ENCODE measurements around the gene RPL19. TPM values are rescaled to one million over a fixed set of nuclear protein-coding genes. Genes with fewer than 3 reads are reported as not detected.

Gene RPL19
- total RNA-seq, 4 donors from 2014 or later = 1,760 to 2,905 (median 2,361) TPM

GRCh38 chr17:39195568-39196160 is 4.4 kb upstream of the RPL19 start:
- peak overlapping the region in 3 of 4 donors; percentile 80 to 93 (median 89) for H3K4me3 ChIP-seq
- WGBS = 55% methylated on average over 8 of the region's 8 CpGs
- H3K4me1 ChIP-seq = peaks cover 34 to 65% (median 55%) of the 10 kb centered on the region in 4 donors
- H3K27ac ChIP-seq (replicated peaks in 1 of 4) = peak overlapping the region; percentile 60 to 95 (median 90)
- intact Hi-C loops (cut with DNase I) = no loop called here
- peaks cover 0 to 36% (median 27%) of the 10 kb centered on the region in 4 donors for H3K36me3 ChIP-seq
- TF ChIP-seq POLR2A (IDR thresholded peaks at IDR 0.05; ENCODE audit: low read depth) = no peak
- TF ChIP-seq CTCF (IDR thresholded peaks at IDR 0.05) = no peak
- TF ChIP-seq POLR2AphosphoS5 (IDR thresholded peaks at IDR 0.05) = no peak
- TF ChIP-seq EP300 (IDR thresholded peaks at IDR 0.05) = no peak
- no peaks in the 10 kb centered on the region for H3K27me3 ChIP-seq
- DNase-seq (ENCODE audit: extremely low spot score) = no peak
- no peaks in the 10 kb centered on the region for H3K9me3 ChIP-seq

GRCh38 chr17:39196241-39196807 is 3.8 kb upstream of the RPL19 start:
- no peak for DNase-seq (ENCODE audit: extremely low spot score)
- Histone ChIP-seq H3K27me3 (no peaks in the 10 kb centered on the region), H3K27ac (replicated peaks in 1 of 4) (peak overlapping the region; percentile 86 to 97 (median 94)), H3K36me3 (peaks cover 2 to 32% (median 23%) of the 10 kb centered on the region in 4 donors), H3K9me3 (no peaks in the 10 kb centered on the region), H3K4me3 (peak overlapping the region; percentile 80 to 93 (median 84)), H3K4me1 (peaks cover 39 to 72% (median 62%) of the 10 kb centered on the region in 4 donors)
- intact Hi-C loops (cut with DNase I) = no loop called here
- TF ChIP-seq POLR2A (IDR thresholded peaks at IDR 0.05; ENCODE audit: low read depth) (peak; percentile 17), POLR2AphosphoS5 (IDR thresholded peaks at IDR 0.05) (no peak)
- 40% methylated on average over 6 of the region's 8 CpGs for WGBS

DNA sequence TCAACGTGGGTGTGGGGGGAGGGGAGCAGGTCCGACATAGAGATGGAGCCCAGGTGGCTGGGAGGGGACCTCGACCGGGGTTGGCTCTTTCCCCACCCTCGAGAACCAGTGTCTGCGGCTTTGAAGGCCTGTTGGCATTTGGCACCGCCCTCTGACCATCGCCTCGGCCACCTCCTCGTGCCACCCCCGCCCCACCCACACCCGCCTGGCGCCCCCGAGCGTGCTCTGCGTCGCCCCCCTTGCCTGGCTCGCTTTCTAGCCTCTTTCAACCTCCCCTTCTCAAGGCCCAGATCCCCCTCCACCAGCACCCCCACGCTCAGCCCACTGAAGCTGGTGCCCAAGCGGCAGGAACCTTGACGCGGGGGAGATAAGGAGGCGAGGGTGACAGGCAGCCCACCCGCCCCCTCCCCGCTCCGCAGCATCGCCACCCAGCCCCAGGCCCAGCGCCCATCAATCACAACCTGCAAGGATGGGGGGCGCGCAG is 3.2 kb upstream of the RPL19 start:
- Histone ChIP-seq H3K4me1 (peaks cover 45 to 77% (median 67%) of the 10 kb centered on the region in 4 donors), H3K4me3 (peak overlapping the region; percentile 80 to 93 (median 84)), H3K36me3 (peaks cover 7 to 32% (median 23%) of the 10 kb centered on the region in 4 donors), H3K9me3 (no peaks in the 10 kb centered on the region), H3K27ac (replicated peaks in 1 of 4) (peak overlapping the region; percentile 86 to 97 (median 94)), H3K27me3 (no peaks in the 10 kb centered on the region)
- TF ChIP-seq CTCF (IDR thresholded peaks at IDR 0.05) (no peak), EP300 (IDR thresholded peaks at IDR 0.05) (no peak)
- DNase-seq (ENCODE audit: extremely low spot score) = no peak
- intact Hi-C loops (cut with DNase I) = no loop called here
- WGBS = 0% methylated on average over 14 of the region's 30 CpGs

DNA sequence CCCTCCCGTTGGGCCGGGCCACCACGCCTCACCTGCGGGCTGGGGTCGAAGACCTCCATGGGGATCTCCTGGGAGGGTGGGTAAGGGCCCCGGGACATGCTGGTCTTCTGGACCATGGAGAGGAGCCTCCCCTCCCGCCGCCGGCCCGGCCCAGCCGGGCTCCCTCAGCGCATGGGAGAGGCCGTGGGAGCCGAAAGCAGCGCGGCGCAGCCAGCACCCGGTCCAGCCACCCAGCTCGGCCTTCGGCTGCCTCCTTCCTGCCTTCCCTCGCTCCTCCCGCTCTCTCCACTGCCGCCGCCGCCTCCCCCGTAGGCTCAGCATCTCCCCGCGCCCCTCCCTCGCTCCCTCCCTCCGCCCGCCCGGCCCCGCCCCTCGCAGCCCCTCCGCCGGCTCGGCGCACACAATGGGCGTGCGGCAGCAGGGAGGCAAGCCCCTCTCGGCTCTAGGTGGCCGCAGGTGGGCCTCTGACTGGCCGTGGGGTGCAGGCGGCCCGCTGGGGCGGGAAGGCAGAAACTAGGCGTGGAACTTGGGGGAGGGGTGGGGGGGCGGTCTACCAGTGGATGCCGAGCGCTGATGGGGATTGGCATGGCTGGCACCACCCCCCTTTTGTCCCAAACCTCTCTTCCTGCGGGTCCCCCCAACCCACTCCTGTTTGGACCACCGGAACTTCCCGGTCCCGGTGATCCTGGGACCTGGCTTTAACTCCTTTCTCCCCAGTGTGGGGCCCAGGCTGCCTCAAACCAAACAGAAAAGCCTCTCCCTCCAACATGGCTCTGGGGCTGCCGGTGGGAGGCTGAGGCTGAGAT is 2.5 kb upstream of the RPL19 start, which contains the start of gene CACNB1:
TSS of gene CACNB1 (minus strand) at position 290 of the 806 bp plus-strand sequence. CDS start at position 116, 174 bp downstream.
- WGBS = 0% methylated on average over 18 of the region's 55 CpGs
- TF ChIP-seq POLR2A (IDR thresholded peaks at IDR 0.05; ENCODE audit: low read depth) = peak; percentile 41
- TF ChIP-seq POLR2AphosphoS5 (IDR thresholded peaks at IDR 0.05) = peak; percentile 61 to 81
- no peak for TF ChIP-seq CTCF (IDR thresholded peaks at IDR 0.05)
- TF ChIP-seq EP300 (IDR thresholded peaks at IDR 0.05) = no peak
- Histone ChIP-seq H3K4me3 (peak within 1 kb of the TSS; percentile 80 to 93 (median 84)), H3K4me1 (peaks cover 47 to 84% (median 75%) of the 10 kb centered on the region in 4 donors), H3K27me3 (no peaks in the 10 kb centered on the region), H3K36me3 (peaks cover 14 to 32% (median 23%) of the 10 kb centered on the region in 4 donors), H3K27ac (replicated peaks in 1 of 4) (peak within 1 kb of the TSS; percentile 86 to 97 (median 94)), H3K9me3 (no peaks in the 10 kb centered on the region)
- DNase-seq (ENCODE audit: extremely low spot score) = no peak
- intact Hi-C loops (cut with DNase I) = no loop called here

DNA sequence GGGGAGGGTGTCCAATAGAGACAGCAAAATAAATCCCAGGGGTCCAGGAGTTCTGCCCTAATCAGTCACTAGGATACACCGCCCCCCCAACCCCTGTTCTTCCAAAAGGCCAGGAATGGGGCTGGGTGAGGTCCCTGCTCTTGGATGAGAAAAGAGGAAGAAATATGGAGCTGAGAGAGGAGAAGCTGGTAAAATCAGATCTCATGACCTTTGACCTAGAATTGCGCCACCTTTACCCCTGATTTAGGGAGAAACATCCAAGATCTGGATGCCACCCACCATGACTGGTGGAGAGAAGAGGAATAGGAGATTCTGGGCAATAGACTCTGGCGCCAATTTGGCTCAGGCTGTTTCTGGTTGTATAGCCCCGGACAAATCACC is 1.9 kb upstream of the RPL19 start:
- peak overlapping the region; percentile 80 to 93 (median 84) for H3K4me3 ChIP-seq
- peak overlapping the region; percentile 86 to 97 (median 94) for H3K27ac ChIP-seq (replicated peaks in 1 of 4)

More for the DNA sequence above, 1.9 kb upstream of the RPL19 start:
- DNase-seq (ENCODE audit: extremely low spot score) = no peak
- no peak for TF ChIP-seq POLR2A (IDR thresholded peaks at IDR 0.05; ENCODE audit: low read depth)
- intact Hi-C loops (cut with DNase I) = no loop called here
- WGBS = 75% methylated on average over 4 of the region's 4 CpGs
- Histone ChIP-seq H3K4me1 (peaks cover 47 to 85% (median 77%) of the 10 kb centered on the region in 4 donors), H3K36me3 (peaks cover 20 to 32% (median 26%) of the 10 kb centered on the region in 4 donors), H3K9me3 (no peaks in the 10 kb centered on the region), H3K27me3 (no peaks in the 10 kb centered on the region)
